Hepatocyte (in vitro differentiated cells): ENCODE data around the gene CCDC148.

Experiments
- EZH2 ChIP-seq: fragments of 200-600 bp; sonication (generic); IDR thresholded peaks from 2 replicates; pipeline ENCODE4 v1.6.1; 2016; ENCODE audit warnings: antibody characterized with exemption, mild to moderate bottlenecking, borderline replicate concordance
- TF ChIP-seq, protein P1 (sequence below): fragments of 200-600 bp; sonication (generic); IDR thresholded peaks from 2 replicates; pipeline ENCODE4 v1.5.1; 2016; ENCODE audit warnings: antibody characterized with exemption, mild to moderate bottlenecking; ENCODE audit not compliant: poor library complexity

DNA sequence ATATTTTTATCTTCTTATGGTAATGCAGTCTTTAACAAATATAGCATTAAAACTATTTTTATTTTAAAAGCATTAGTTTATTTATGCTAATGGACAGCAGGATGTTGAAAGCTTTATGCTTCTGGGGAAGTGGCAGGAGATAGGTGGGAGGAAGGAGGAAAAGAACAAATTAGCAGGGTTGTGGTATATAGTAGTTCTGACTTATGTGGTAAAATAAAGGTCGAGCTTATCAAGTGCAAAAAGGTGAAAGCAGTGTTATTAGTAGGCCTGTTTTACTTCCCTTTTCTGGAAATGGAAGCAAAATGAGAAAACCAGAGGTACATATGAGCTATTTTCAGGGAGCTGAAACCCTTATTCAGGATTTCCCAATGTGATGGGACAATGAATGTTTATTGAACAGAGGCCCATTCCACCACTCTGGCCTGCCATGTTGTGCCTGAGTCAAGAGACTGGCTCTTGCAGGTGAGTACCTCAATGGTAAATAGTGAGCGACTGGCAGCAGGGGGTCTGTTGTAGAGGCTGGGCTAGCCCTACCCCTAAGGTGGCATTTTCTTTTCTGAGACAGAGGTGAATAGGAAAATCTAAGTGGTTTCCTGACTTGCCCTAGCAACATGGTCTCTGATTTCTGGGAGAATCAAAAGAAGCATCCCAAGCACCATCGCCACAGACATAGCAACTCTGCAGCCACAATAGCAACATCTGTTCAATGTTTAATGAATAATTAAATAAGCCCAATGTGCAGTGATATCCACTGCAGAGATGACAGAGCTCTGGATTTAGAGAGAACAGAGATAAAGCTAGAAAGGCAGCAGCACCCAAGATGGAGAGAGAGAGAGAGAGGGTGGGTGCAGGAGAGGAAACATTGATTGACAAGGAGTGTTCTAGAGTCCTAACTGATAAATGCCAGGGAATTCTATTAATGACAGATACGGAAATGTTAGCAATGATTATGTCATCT is 235.2 kb downstream of the CCDC148 start:
- TF ChIP-seq, protein P1, sequence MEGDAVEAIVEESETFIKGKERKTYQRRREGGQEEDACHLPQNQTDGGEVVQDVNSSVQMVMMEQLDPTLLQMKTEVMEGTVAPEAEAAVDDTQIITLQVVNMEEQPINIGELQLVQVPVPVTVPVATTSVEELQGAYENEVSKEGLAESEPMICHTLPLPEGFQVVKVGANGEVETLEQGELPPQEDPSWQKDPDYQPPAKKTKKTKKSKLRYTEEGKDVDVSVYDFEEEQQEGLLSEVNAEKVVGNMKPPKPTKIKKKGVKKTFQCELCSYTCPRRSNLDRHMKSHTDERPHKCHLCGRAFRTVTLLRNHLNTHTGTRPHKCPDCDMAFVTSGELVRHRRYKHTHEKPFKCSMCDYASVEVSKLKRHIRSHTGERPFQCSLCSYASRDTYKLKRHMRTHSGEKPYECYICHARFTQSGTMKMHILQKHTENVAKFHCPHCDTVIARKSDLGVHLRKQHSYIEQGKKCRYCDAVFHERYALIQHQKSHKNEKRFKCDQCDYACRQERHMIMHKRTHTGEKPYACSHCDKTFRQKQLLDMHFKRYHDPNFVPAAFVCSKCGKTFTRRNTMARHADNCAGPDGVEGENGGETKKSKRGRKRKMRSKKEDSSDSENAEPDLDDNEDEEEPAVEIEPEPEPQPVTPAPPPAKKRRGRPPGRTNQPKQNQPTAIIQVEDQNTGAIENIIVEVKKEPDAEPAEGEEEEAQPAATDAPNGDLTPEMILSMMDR: no peak
- TF ChIP-seq EZH2: no peak
